ENCODE results near the gene EEFSEC. TPM values are rescaled to one million over a fixed set of nuclear protein-coding genes. Genes with fewer than 3 reads are reported as not detected.

The EEFSEC gene
- total and polyA plus RNA-seq, 2 of the 4 experiments (the other 2 are of a cell fraction) = 4.5 to 9.3 TPM

GRCh38 chr3:128340904-128341555, 187.7 kb downstream of the EEFSEC start:
- H2BK20ac ChIP-seq (ENCODE audit: low read depth, low read length) = no peak overlapping the region
- no peak overlapping the region for H3K14ac ChIP-seq (replicated peaks; ENCODE audit: low read depth, low read length)
- in situ Hi-C loops (cut with MboI; ENCODE audit: low sequenced_read_pairs) (no loop called here), intact Hi-C loops (cut with micrococcal nuclease) (no loop called here), dilution Hi-C loops (cut with HindIII; ENCODE audit: low sequenced_read_pairs, unreplicated experiment) (no loop called here)
- no peak overlapping the region for H2BK15ac ChIP-seq (ENCODE audit: low read depth, low read length)
- H3K27me3 ChIP-seq (ENCODE audit: control insufficient read depth, insufficient read depth, low read length) = no peaks in the 10 kb centered on the region; the same call in 1 of the 2 replicates
- H3K56ac ChIP-seq (ENCODE audit: extremely low read depth, insufficient read depth, low read length) = no peak overlapping the region
- H3K4me2 ChIP-seq (ENCODE audit: low read depth, low read length) = no peak overlapping the region
- CTCF ChIA-PET = no interaction called here
- POLR2A ChIA-PET (ENCODE audit: unreplicated experiment) = no interaction called here
- H2BK120ac ChIP-seq (ENCODE audit: low read depth, low read length) = no peak overlapping the region
- H4K91ac ChIP-seq (ENCODE audit: insufficient read depth, low read depth, low read length) = no peak overlapping the region
- no peak overlapping the region for H4K8ac ChIP-seq (ENCODE audit: low read depth in 2 of 2, low read length in 2 of 2)
- H3K9me3 ChIP-seq (ENCODE audit: control insufficient read depth, insufficient read depth, low read length) = no peaks in the 10 kb centered on the region
- H2AFZ ChIP-seq (replicated peaks; ENCODE audit: low read length, poor library complexity) = no peak overlapping the region
- H3K18ac ChIP-seq (ENCODE audit: low read depth, low read length) = no peak overlapping the region
- no peak for DNase-seq
- H2AK9ac ChIP-seq (replicated peaks; ENCODE audit: low read depth, low read length, poor library complexity) = no peak overlapping the region
- peaks cover 8% of the 10 kb centered on the region for H3K4me1 ChIP-seq (ENCODE audit: control insufficient read depth, insufficient read depth, low read length)
- H2AK5ac ChIP-seq (ENCODE audit: low read depth, low read length) = no peak overlapping the region
- H2BK5ac ChIP-seq (ENCODE audit: low read depth, low read length, poor library complexity, severe bottlenecking) = no peak overlapping the region
- H3K79me1 ChIP-seq (ENCODE audit: low read depth in 1 of 2, low read length in 2 of 2) = peaks cover 0 to 3% of the 10 kb centered on the region in 2 experiments; a peak in 1 of 4 replicates
- no peak for TF ChIP-seq RFX5 (IDR thresholded peaks at IDR 0.05; ENCODE audit: low read depth, low read length)
- no peak for TF ChIP-seq NFE2L2 (IDR thresholded peaks at IDR 0.05; ENCODE audit: low read depth, low read length)
- no peak for TF ChIP-seq CHD1 (IDR thresholded peaks at IDR 0.05; ENCODE audit: low read depth, low read length)
- no peak for TF ChIP-seq RCOR1 (IDR thresholded peaks at IDR 0.05; ENCODE audit: insufficient replicate concordance, low read length)
- TF ChIP-seq CEBPB (IDR thresholded peaks at IDR 0.05; ENCODE audit: low read depth, low read length) = no peak
- TF ChIP-seq MAFK (IDR thresholded peaks at IDR 0.05; ENCODE audit: low read depth, low read length) = no peak
- no peak for TF ChIP-seq USF2 (IDR thresholded peaks at IDR 0.05; ENCODE audit: low read depth, low read length)
- no peak for TF ChIP-seq RAD21 (IDR thresholded peaks at IDR 0.05; ENCODE audit: low read length)
- TF ChIP-seq POLR2A (IDR thresholded peaks at IDR 0.05; ENCODE audit: low read depth, low read length) = no peak
- no peak for TF ChIP-seq SMC3 (IDR thresholded peaks at IDR 0.05; ENCODE audit: low read depth, low read length)
- no peak for TF ChIP-seq ELK1 (IDR thresholded peaks at IDR 0.05; ENCODE audit: borderline replicate concordance, low read depth, low read length)
- TF ChIP-seq CTCF (conservative IDR thresholded peaks at IDR 0.05; ENCODE audit: low read depth, low read length) = no peak
- TF ChIP-seq BHLHE40 (IDR thresholded peaks at IDR 0.05; ENCODE audit: low read depth, low read length) = no peak
- no peak for TF ChIP-seq FOS (IDR thresholded peaks at IDR 0.05; ENCODE audit: low read depth, low read length)
- TF ChIP-seq MXI1 (IDR thresholded peaks at IDR 0.05; ENCODE audit: borderline replicate concordance, low read depth, low read length) = no peak
- TF ChIP-seq MAZ (IDR thresholded peaks at IDR 0.05; ENCODE audit: borderline replicate concordance, low read depth, low read length) = no peak
- H3K4ac ChIP-seq (ENCODE audit: low read depth, low read length) = no peak overlapping the region
- H4K20me1 ChIP-seq (ENCODE audit: insufficient read depth, low read length) = no peaks in the 10 kb centered on the region
- peaks cover 5% of the 10 kb centered on the region for H3K36me3 ChIP-seq (ENCODE audit: control insufficient read depth, insufficient read depth, low read length)
- no peak for ATAC-seq (ENCODE audit: low read depth)
- H3K9me1 ChIP-seq (ENCODE audit: insufficient read depth, low read length) = peaks cover 9% of the 10 kb centered on the region
- no TSS peak for BruUV-seq (replicated peaks)
- no peak overlapping the region for H3K4me3 ChIP-seq (ENCODE audit: insufficient read depth, low read depth, low read length)
- H3K23ac ChIP-seq (ENCODE audit: low read depth, low read length) = no peak overlapping the region
- no peak overlapping the region for H3K27ac ChIP-seq (ENCODE audit: insufficient read depth, low read length)
- WGBS, 2 experiments (ENCODE audit: extremely low coverage in 2 of 2, insufficient read length in 1 of 2) = 100% methylated on average over 6 of the region's 13 CpGs; no CpG with 5 or more reads in 1 of the 2 experiments
- no peak overlapping the region for H4K5ac ChIP-seq (ENCODE audit: low read depth, low read length)
- no peak overlapping the region for H3K9ac ChIP-seq (ENCODE audit: low read depth, low read length)
